Measurements from ENCODE around the gene DNAH14. TPM values are rescaled to one million over a fixed set of nuclear protein-coding genes. Genes with fewer than 3 reads are reported as not detected.

The DNAH14 gene
- polyA plus RNA-seq, 2 of the 4 experiments (the other 2 are of a cell fraction) = 15.9 to 35.8 TPM

GRCh38 chr1:225445639-225446594, 516.4 kb downstream of the DNAH14 start:
- no peak overlapping the region for H3K4me3 ChIP-seq
- WGBS (ENCODE audit: missing lambda C conversion rate) = 79% methylated on average over 9 of the region's 9 CpGs
- DNase-seq (ENCODE audit: low read depth in 1 of 2, low spot score in 1 of 2) = no peak
- ChIA-PET POLR2A (no interaction called here), CTCF (interaction anchor here (0.5 to 2.5 kb wide), 8 partner anchors 9 to 542 kb away, joined by 3 to 9 read pairs (median 3); no protein-coding TSS in a partner anchor)
- no peak for ATAC-seq
- no peak for FAIRE-seq
- no peak overlapping the region for H3K4me2 ChIP-seq
- peak overlapping the region in 1 of 2 experiments; percentile 84; a peak in 4 of 6 replicates for H3K27ac ChIP-seq
- TF ChIP-seq MAX (IDR thresholded peaks at IDR 0.05) = no peak
- TF ChIP-seq HOXB13 (CRISPR knock-in tag; IDR thresholded peaks at IDR 0.05; ENCODE audit: low read depth) = no peak
- TF ChIP-seq HEYL (CRISPR knock-in tag; IDR thresholded peaks at IDR 0.05) = no peak
- TF ChIP-seq HOXB5 (CRISPR knock-in tag; IDR thresholded peaks at IDR 0.05) = no peak
- TF ChIP-seq MAFK (IDR thresholded peaks at IDR 0.05; ENCODE audit: partially characterized antibody) = no peak
- no peaks in the 10 kb centered on the region for H3K9me3 ChIP-seq
- peaks cover 44% of the 10 kb centered on the region for H3K4me1 ChIP-seq

- CTCF ChIA-PET = interaction anchor here (0.5 to 2.5 kb wide), 5 partner anchors 8 to 541 kb away, joined by 3 to 9 read pairs (median 3); partner anchors contain the start of gene LBR
- WGBS (ENCODE audit: missing lambda C conversion rate) = 71% methylated on average over 7 of the region's 7 CpGs
- no peaks in the 10 kb centered on the region for H3K9me3 ChIP-seq
- H3K4me1 ChIP-seq = peaks cover 38% of the 10 kb centered on the region
- DNase-seq (ENCODE audit: low read depth in 1 of 2, low spot score in 1 of 2) (no peak), ATAC-seq (no peak), FAIRE-seq (no peak)
- H3K4me2 ChIP-seq = no peak overlapping the region
- no peak overlapping the region for H3K4me3 ChIP-seq
- POLR2A ChIA-PET = no interaction called here
- H3K27ac ChIP-seq = peak overlapping the region in 1 of 2 experiments; percentile 84; a peak in 3 of 6 replicates
- TF ChIP-seq MAFK (IDR thresholded peaks at IDR 0.05; ENCODE audit: partially characterized antibody) = no peak
- TF ChIP-seq CHD2 (IDR thresholded peaks at IDR 0.05; ENCODE audit: low read length, partially characterized antibody) = no peak
- TF ChIP-seq SREBF2 (IDR thresholded peaks at IDR 0.05) = no peak
- TF ChIP-seq TP53 (CRISPR knock-in tag; IDR thresholded peaks at IDR 0.05) = no peak
- TF ChIP-seq MAZ (IDR thresholded peaks at IDR 0.05; ENCODE audit: borderline replicate concordance, low read depth, low read length) = no peak
- TF ChIP-seq MYC (IDR thresholded peaks at IDR 0.05; ENCODE audit: borderline replicate concordance, low read length) = no peak
- no peak for TF ChIP-seq PHF8 (IDR thresholded peaks at IDR 0.05; ENCODE audit: borderline replicate concordance, low read depth)
- no peak for TF ChIP-seq ZC3H11A (IDR thresholded peaks at IDR 0.05)
- TF ChIP-seq RAD21 (conservative IDR thresholded peaks at IDR 0.05 in 1 of 2, IDR thresholded peaks at IDR 0.05 in 1 of 2) = no peak
- no peak for TF ChIP-seq POLR2A (IDR thresholded peaks at IDR 0.05; ENCODE audit: low read length)
- no peak for TF ChIP-seq E2F6 (IDR thresholded peaks at IDR 0.05; ENCODE audit: borderline replicate concordance, low read depth)
- no peak for TF ChIP-seq HMGXB4 (CRISPR knock-in tag; IDR thresholded peaks at IDR 0.05; ENCODE audit: borderline replicate concordance)
- TF ChIP-seq GATA3 (IDR thresholded peaks at IDR 0.05; ENCODE audit: borderline replicate concordance) = no peak
- no peak for TF ChIP-seq JUNB (IDR thresholded peaks at IDR 0.05)
- no peak for TF ChIP-seq ZSCAN20 (CRISPR knock-in tag; IDR thresholded peaks at IDR 0.05)
- no peak for TF ChIP-seq HOXB5 (CRISPR knock-in tag; IDR thresholded peaks at IDR 0.05)
- no peak for TF ChIP-seq HOXA7 (CRISPR knock-in tag; IDR thresholded peaks at IDR 0.05)
- no peak for TF ChIP-seq HOXB13 (CRISPR knock-in tag; IDR thresholded peaks at IDR 0.05; ENCODE audit: low read depth)
- no peak for TF ChIP-seq NR3C1 (IDR thresholded peaks at IDR 0.05)
- TF ChIP-seq BCL3 (IDR thresholded peaks at IDR 0.05) = no peak
These were observed 517.1 kb downstream of the DNAH14 start for GRCh38 chr1:225446595-225446960.

Measured in A549 (cell line).